Suprapubic skin (tissue), 3 donors: ENCODE data around the gene ENTREP3.

Source experiments
- POLR2A ChIP-seq, 2 donors: fragments of 450-650 bp; IDR thresholded peaks; one replicate each; pipeline ENCODE4 v1.6.1; 2017; ENCODE audit warnings: antibody characterized with exemption in 2 of 2, mild to moderate bottlenecking in 2 of 2, moderate library complexity in 2 of 2
- TF ChIP-seq, protein P1 (sequence below), 2 donors: fragments of 200-600 bp in 1 of 2; fragments of 450-650 bp in 1 of 2; sonication (generic) in 1 of 2; IDR thresholded peaks; one replicate each; pipeline ENCODE4 v1.5.1; 2016 to 2019; ENCODE audit warnings: antibody characterized with exemption in 2 of 2, mild to moderate bottlenecking in 1 of 2, moderate library complexity in 1 of 2

DNA sequence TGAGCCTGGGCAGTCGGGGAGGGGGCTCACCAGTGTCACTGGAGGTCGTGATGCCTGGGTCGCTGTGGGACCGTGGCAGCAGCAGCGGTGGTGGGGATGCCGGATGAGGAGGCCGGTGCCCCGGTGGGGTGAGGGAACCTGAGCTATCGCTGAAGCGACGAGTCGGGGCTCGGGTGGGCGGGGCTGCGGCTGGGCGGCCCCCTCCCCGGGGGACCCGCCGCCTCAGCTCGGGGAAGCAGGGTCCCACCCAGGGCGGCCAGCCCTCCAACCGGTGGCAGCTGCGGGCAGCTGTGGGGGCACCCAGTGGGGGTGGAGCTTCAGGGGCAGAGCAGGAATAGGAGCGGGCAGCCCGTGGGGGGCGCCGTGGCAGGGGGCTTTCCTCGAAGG lies 5.0 kb downstream of the ENTREP3 start:
- TF ChIP-seq POLR2A (IDR thresholded peaks at IDR 0.05) = no peak
- TF ChIP-seq, protein P1, sequence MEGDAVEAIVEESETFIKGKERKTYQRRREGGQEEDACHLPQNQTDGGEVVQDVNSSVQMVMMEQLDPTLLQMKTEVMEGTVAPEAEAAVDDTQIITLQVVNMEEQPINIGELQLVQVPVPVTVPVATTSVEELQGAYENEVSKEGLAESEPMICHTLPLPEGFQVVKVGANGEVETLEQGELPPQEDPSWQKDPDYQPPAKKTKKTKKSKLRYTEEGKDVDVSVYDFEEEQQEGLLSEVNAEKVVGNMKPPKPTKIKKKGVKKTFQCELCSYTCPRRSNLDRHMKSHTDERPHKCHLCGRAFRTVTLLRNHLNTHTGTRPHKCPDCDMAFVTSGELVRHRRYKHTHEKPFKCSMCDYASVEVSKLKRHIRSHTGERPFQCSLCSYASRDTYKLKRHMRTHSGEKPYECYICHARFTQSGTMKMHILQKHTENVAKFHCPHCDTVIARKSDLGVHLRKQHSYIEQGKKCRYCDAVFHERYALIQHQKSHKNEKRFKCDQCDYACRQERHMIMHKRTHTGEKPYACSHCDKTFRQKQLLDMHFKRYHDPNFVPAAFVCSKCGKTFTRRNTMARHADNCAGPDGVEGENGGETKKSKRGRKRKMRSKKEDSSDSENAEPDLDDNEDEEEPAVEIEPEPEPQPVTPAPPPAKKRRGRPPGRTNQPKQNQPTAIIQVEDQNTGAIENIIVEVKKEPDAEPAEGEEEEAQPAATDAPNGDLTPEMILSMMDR (IDR thresholded peaks at IDR 0.05) = no peak
